Brain pericyte (primary cell): ENCODE data around the gene DMPK.

ENCODE experiments used
- DNase-seq: peaks from one replicate; pipeline ENCODE4 v3.0.0-alpha.2; 2012; ENCODE audit warnings: low read depth, low spot score

The DMPK gene, protein sequence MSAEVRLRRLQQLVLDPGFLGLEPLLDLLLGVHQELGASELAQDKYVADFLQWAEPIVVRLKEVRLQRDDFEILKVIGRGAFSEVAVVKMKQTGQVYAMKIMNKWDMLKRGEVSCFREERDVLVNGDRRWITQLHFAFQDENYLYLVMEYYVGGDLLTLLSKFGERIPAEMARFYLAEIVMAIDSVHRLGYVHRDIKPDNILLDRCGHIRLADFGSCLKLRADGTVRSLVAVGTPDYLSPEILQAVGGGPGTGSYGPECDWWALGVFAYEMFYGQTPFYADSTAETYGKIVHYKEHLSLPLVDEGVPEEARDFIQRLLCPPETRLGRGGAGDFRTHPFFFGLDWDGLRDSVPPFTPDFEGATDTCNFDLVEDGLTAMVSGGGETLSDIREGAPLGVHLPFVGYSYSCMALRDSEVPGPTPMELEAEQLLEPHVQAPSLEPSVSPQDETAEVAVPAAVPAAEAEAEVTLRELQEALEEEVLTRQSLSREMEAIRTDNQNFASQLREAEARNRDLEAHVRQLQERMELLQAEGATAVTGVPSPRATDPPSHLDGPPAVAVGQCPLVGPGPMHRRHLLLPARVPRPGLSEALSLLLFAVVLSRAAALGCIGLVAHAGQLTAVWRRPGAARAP

DNA sequence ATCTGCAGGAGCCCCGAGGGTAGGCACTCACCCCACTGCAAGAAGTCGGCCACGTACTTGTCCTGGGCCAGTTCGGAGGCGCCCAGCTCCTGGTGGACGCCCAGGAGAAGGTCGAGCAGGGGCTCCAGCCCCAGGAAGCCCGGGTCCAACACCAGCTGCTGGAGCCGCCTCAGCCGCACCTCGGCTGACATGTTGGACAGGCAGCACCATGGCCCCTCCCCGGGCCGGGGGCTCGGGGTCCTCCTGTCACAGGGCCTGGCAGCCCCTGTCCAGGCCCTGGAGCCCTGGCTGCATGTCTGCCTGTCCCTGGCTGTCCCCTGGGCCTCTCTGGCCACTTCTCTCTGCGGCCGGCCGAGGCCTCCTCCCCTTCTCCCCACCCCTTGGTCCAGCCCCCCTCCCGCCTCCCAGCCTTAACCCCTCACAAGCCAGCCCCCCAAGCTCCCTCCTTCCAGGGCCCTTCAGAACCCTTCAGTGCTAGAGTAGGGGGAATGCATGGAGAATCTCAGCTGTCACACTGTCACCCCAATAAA, at the start of gene DMPK:
Gene DMPK, minus strand, starts transcription at position 329 of the 530 bp plus-strand sequence. Its CDS starts 138 bp downstream, at position 191.
- no peak for DNase-seq

DNA sequence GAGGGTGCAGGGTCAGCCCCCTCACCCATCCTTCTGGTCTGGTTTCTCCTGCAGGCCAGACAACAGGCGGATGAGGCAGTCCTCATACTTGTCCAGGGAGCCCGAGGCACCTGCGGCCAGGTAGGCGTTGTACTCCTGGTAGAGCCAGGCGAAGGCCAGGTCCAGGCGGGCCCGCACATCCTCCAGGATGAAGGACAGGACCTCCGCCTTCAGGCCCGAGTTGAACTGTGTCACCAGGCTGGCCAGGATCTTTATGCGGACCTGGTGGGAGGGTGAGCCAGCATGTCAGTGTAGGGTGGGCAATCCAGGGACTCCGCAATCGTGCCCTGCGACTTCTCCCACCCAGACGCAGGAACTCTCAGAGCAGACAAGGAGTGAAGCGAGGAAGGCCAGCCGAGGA, 46.7 kb upstream of the DMPK start:
- DNase-seq: no peak

DNA sequence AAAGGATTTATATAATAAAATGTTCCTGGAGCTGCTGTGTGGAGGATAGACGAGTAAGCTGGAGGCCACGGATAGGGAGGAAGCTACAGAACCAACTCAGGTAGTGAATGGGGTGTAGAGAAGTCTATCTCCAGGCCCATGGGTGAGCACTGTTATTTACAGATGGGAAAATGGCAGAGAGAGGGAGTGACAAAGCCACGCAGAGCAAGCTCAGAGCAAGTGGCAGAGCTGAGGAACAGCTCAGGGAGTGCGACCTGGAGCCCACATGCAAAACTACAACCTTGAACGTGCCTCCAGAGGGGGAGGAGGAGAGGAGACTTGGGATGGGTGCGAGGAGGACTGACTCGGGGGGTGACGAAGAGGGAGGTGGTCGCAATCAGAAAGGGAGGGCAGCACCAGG, 46.2 kb upstream of the DMPK start:
- DNase-seq: no peak

DNA sequence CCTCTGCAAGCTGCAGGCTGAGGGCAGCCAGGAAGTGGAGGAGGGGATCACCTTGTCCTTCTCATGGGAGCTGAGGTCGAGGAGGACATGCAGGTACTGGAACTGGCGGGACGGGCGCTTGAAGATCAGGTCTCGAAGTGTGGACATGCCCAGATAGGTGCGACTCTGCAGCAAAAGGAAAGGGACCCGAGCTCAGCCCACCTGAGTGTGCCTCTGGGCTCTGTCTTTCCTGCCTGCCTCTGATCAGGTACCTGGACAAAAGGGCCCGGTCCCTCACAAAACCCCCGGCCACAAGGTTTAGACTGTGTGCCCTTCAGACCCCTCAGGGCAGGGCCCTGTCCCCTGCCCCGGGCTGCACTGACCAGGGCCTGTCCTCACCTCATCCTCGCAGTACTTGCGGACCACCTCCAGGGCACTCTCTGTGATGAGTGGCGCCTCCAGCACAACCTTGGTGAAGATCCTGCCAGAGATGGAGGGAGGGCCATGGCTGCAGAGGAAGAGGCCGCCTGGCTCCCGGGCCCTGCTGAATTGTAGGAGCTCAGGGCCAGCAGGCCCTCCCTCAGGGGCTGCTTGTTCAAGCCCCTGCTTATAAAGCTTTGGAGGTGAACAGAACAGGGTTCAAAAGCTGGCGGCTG, 45.3 kb upstream of the DMPK start:
- no peak for DNase-seq

DNA sequence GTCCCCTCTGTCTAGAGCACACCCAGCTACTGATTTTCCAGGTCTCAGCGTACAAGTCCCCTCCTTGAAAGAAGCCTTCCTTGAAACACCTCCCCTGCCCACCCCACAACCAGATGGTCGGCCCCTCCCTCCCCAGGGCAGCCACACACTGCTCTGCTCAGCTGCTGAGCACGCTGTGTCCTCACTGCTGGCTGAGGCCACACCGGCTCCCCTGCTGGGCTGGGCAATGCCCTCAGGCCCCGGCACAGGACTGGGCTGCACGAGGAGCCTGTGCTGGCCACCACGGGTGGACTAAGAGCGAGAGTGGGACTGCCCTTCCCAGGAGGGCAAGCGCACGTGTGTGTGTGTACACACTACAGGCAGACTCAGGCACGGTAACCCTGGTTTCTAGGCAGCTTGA, 44.6 kb upstream of the DMPK start:
- no peak for DNase-seq

DNA sequence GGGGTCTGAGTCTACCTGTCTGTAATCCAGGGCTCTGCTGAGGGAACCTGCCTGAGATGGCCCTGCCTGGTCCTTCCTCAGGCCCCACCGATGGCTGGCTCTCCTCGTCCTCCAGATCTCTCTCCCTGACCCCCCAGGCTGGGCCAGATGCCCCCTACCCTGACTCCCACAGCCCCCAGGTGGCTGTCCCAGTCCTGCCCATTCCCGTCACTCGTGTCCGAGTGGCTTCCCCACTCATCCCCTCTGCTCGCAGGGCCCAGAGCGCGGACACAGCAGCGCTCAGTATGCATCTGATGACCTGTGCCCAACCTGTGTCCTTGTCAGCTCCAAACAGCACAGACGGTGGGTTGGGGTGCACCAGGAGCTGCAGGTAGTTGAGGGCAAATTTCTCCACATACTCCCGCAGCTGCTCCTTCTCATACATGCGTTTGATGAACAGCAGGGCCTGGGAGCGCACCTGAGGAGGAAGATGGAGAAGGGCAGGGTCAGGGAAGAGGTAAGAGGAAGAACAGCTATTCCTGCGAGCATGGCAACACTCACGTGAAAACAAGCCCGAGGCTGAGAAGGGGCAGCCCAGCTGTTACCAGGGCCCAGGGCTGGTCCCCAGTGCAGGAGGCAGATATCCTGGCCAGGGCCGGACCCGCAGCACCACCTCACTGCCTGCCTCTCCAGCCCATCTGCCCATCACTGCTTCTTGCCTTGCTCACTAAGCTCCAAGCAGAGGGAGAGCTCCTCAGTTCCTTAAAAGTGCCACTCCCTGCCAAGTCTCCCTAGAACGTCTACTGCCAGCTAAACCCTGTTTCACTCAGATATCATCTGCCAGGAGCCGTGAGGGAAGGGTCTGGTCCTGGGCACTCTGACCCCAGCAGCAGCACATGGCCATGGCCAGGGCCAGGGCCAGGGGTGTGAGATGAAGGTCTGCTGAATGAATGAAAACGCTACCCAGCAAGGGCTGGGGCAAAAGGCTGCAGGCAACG, 43.9 kb upstream of the DMPK start:
- no peak for DNase-seq

DNA sequence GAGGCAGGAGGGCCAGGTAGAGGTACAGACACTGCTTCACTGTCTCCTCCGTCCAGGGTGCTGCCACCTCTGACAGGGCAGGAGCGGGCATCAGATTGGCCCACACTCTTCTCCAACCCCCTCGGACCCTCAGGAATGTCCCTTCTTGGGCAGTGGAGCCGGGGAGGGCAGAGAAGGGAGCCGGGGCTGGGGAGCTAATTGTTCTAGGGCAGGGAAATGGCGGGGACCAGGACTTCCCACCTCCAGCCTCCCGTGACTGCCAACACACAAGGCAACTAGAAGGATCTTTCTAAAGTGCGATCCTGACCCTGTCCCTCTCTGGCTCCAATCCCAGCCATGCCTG, 42.9 kb upstream of the DMPK start:
- no peak for DNase-seq

DNA sequence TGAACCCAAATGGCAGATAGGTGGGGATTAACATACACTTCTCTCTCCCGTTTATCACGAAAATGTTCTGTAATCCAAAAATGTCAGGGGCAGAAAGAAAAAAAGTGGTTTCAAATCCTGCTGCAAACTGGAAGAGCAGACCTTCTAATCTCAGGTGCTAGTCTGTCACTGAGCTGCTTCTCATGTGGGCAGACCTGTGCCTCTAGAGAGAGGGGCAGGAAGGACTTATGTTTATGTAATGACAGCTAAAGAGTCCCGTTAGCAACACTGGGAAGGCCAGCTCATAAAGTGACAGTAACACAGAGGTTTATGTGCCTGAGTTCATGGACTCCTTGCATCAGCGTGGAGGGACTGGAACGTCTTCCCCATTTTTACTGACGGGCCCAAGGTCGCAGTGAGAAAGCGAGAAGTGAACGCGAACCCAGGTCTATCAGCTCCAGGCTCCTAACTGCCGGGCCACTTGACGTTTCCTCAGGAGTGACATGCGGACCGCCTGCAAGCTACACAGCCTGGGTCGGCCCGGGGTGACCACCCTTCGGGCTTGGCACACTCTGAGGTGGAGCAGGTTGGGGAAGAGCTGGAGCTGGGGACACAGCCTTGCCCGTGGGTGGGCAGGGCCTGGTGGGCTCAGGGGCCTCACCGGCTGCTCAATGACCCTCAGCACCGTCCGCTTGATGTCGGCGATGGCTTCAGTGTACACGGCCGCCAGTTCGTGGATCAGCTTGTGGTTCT, 42.4 kb upstream of the DMPK start:
- DNase-seq: no peak

DNA sequence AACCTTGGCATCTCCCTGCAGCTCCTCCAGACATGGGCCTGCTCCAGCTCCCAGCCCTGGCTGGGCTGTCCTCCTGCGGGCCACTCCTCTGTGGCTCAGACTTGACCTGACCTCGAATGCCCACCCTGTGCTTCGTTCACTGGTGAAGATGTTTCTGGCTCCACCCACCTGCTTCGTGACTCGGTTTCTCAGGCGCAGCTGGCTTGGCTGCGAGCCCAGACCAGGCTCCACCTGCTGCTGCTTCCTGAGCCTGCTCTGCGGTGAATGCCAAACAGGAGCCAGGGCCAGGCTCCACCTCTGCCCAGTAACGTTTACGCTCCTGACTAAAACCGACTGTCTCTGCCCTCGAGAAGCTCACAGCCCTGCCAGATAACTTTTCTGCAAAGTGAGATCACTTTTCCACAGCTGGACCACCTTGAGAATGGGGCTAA, 41.8 kb upstream of the DMPK start:
- no peak for DNase-seq

DNA sequence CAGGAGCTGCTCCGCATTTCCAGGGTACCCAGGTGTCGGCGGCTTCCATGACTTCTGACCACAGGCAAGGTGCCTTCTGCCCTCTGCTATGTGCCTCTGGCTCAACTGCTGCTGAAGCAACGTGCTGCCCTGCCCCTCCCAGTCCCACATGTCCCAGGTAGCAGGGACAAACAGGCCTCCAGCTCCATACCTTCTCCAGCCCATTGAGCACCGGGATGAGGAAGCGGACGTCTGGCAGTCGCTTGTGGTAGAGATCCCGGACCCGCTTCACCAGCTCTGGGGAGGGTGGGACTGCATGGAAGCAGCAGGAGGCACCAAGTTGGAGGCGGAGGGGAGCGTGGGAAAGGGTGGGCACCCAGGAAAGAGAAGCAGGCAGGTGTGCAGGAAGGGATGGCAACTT, 40.9 kb upstream of the DMPK start:
- no peak for DNase-seq

DNA sequence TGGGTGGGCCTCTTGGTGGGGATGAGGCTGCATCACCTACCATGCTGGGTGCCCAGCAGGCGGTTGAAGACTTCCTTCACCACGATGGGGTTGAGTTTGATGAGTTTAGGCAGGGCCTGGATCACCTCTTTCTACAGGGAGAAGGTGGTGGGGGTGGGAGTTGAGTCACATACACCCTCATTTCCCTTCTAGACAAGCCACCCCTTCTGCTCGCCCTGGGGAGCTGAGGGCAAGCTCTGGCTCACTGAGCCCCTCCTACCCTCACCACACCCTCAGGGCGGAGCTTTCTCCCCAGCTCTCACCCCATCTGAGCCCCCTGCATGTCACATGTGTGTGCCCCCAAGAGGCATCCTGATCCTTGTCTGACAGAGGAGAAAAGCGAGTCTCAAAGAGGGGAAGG, 40.4 kb upstream of the DMPK start:
- no peak for DNase-seq

DNA sequence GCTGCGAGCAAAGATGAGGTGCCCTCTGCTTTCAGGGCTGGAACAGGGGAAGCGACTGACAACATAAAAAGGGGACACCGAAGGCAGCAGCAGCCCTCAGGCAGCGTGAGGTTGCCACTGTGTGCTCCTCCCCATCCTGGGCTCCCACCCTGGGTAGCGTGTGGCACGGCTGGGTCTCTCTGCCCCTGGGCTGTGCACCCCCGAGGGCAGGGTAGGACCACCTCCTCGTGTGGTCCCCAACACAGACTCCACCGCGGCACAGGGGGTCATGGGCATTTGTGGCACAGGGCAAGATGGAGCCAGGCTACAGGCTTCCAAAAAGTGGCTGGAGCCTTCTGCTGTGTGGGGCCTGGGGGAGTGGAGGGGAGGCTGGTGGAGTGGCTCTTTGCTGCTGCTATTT, 39.3 kb upstream of the DMPK start:
- no peak for DNase-seq

DNA sequence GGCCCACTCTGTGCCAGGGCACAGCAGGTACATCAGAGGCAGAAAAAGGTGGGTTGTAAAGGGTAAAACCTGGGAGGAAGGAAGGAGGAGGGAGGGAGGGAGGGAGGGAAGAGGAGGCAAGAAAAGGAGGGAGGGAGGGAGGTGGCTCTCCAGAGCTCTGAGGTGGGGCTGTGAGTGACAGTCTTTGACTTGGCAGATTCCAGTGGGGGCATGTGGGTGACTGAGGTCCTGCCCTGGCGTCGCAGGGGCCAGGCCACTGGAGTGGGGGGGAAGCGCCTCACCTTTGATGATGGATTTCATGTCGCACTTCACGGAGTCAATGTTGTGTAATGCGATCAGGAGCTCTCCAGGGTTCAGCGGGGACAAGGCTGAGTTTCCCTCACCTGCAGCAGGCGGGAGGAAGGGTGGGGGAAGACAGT, 38.8 kb upstream of the DMPK start:
- no peak for DNase-seq

DNA sequence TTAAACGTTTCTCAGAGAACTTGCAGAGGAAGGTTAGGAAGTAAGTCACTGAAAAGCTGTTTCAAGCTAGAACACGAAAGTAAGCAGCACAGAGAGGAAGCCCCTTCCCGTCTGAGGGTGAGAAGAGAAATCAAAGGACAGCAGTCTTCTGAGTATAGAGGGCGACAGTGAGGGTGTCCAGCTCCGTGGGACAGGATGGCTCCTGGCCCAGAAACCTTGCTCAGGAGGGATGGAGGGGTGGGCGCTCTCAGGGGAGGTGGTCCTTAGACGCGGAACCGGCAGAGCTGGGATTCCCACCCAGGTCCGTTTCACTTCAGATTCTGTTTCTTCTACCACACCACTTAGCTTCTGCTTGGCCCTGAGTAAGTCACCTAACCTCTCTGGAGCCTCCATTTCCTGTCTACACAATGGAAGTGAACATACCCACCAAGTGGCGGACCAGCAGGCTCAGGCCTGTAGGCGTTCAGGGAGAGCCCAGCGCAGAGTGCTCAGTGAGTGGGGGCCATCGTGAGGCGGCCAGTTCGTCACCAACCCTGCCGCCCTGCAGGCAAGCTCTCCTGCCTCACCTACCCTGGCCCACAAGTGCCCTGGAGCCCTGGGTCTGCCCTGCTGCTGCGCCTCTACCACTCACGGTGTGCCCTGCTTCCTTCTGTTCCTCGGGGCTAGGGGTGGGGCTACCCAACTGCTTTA, 38.3 kb upstream of the DMPK start:
- no peak for DNase-seq

DNA sequence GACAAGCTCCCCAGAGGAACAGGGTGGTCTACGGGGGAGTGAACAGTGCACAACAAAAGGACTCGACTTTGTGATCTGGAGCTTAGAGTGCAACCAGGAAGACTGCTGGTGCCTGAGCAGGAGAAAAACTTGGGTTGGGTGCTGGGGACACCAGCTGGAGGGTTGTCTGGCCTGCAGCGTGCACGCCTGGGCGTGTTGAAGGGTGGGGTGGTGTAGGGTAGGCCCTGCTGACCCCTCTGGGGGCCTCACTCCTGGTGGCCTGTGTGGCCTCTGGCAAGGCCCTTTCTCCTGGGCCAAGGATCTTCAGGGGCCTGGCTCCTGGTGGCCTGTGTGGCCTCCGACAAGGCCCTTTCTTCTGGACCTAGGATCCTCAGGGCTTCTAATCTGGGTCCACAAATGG, 37.5 kb upstream of the DMPK start:
- no peak for DNase-seq

DNA sequence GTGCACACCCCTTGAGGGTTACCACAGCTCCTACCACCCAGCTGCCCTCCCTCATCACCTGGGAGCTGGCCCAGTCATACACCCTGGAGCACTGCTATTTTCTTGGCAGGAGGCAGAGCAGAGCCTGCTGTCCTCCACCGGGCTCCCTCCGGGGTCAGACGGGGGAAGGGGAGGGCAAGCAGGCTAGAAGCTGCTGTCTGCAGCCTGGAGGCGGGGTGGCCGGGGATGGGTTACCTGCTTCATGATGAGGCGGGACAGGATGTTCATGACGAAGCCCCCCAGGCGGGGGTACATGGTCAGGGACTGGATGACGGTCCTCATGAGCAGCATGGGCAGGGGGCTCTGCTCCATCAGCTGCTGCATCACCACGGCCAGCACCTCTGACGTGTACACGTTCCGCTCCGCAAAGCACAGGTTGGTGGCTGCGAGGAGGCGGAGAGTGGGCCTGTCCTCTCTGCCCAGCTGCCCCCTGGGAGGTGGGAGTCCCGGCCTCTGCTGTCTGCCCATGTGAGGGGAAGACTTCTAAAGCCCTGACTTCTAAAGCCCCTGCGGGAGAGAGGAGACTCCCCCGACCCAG, 35.5 kb upstream of the DMPK start:
- no peak for DNase-seq

DNA sequence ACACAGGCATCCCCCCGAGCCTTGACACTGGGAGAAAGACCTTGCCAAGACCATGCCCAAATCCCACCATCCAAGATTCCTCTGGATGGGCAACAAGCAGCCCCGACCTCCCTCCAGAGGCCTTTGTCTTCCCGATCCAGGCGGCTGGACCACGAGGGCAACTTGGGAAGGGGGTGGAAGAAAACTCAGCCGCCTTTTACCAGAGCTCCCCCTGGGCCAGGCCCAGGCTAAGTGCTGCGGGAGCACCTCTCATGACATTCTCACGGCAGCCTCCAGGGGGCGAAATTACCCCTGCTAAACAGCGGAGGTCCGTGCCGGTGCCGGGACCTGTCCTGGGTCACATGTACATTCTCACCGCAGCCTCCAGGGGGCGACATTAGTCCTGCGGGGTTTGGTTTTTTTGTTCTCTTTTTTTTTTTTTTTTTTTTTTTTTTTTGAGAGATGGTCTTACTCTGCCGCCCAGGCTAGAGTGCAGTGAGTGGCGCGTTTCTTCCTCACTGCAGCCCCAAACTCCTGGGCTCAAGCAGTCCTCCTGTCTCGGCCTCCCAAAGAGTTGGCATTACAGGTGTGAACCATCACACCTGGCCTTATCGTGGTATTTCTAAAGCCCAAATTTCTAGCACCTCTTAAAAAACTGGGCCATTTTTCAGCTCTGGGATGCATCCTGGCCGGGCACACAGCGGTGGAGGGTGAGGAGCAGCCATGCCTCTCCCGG, 34.9 kb upstream of the DMPK start:
- DNase-seq: peak; percentile 86

DNA sequence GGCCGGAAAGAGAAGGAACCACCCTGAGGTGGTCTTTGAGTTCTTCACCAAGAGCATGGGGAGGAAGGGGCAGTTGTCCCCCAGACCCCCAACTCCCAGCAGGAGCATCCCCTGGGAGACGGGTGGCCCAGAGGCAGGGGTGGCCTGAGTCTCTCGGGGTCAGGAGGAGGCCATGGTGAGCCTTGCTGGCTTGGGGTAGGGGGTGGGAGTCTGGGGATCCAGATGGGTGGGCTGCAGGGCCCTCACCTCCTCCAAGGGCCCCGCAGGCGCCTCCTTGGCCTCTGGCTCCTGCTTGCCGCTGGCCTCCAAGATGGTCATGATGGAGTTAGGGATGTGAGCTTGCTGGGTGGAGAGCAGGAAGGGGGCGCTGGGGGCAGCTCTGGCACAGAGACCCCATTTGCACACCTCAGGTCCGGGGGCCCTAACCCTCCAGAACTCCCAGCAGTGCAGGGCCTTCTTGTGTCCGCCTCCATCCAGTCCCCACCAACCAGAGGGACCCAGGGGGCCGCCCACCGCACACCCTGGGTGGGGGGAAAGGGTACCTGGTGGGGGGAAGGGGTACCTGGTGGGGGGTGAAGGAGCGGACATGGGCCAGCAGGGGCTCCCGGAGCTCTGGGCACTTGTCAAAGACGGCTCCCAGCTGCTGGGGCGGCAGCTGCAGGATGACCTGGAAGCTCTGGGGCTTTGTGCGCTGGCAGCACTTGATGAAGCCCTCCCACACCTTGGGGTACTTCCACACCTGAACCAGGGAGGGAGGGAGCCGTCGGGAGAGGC, 34.1 kb upstream of the DMPK start:
- no peak for DNase-seq
